GM12892 (cell line): Measurements from ENCODE around the gene ALK.

Experiments
- POLR2A ChIP-seq: IDR thresholded peaks from 2 replicates; pipeline ENCODE4 v1.6.1; 2011; ENCODE audit warnings: low read depth, low read length, control low read depth
- POLR2AphosphoS5 ChIP-seq: IDR thresholded peaks from 2 replicates; pipeline ENCODE4 v1.6.1; 2011; ENCODE audit warnings: low read depth, low read length, control low read depth

DNA sequence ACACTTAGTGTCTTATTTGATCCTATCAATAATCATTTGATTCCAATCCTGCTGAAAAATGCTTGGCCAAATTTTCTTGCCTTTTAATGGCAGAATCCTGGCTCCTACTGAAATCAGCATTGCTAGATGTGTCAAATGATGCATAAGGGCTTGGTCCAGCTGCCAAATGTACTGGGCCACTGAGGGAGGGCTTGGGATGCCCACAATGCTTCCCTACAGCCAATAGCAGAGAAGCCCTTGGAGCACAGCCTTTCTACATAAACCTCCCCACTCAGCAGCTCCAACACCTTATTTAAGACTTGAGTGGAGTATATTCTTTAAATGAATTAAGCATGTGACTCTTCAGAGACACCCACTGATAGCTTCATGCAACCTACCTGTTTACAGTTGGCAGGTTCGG lies 3.6 kb downstream of the ALK start:
- TF ChIP-seq POLR2A (no peak), POLR2AphosphoS5 (no peak)
